ENCODE data around the gene PCDHA1.

DNA sequence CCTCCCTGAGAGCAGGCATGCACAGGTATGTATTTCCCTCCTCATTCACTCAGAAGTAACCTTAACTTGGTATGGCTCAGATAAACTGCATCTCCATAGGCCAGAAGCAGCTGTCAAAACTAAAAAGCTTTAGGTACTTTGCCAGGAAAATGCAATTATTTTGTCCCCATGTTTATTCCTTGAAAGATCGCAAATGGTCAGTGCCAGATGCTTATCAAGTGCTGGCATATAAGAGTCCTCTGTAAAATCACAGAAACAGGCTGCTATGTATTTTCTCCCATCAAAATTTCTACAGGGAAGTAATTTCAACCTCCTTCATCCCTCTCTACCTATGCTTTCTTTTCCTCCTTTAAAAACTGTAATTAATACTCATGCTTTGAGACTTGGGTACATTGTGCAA, 193.0 kb downstream of the PCDHA1 start:
- TF ChIP-seq, protein P1, sequence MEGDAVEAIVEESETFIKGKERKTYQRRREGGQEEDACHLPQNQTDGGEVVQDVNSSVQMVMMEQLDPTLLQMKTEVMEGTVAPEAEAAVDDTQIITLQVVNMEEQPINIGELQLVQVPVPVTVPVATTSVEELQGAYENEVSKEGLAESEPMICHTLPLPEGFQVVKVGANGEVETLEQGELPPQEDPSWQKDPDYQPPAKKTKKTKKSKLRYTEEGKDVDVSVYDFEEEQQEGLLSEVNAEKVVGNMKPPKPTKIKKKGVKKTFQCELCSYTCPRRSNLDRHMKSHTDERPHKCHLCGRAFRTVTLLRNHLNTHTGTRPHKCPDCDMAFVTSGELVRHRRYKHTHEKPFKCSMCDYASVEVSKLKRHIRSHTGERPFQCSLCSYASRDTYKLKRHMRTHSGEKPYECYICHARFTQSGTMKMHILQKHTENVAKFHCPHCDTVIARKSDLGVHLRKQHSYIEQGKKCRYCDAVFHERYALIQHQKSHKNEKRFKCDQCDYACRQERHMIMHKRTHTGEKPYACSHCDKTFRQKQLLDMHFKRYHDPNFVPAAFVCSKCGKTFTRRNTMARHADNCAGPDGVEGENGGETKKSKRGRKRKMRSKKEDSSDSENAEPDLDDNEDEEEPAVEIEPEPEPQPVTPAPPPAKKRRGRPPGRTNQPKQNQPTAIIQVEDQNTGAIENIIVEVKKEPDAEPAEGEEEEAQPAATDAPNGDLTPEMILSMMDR (IDR thresholded peaks at IDR 0.05; ENCODE audit: borderline replicate concordance, extremely low read depth, low read length, poor library complexity, severe bottlenecking): no peak
- no peak for TF ChIP-seq EZH2 (IDR thresholded peaks at IDR 0.05; ENCODE audit: borderline replicate concordance, low read depth, low read length, severe bottlenecking)

Measured in DND-41 (cell line).